Rectal smooth muscle tissue (tissue), 1 donor: ENCODE measurements around the gene MYRF.

Experiments used
- H3K27ac ChIP-seq: one replicate; pipeline ENCODE4 v1.7.0; 2013; ENCODE audit warnings: low read depth, low read length, inconsistent platforms
- H3K27me3 ChIP-seq: one replicate; pipeline ENCODE4 v1.7.0; 2013; ENCODE audit warnings: low read length; ENCODE audit not compliant: control insufficient read depth, insufficient read depth
- H3K36me3 ChIP-seq: one replicate; pipeline ENCODE4 v1.7.0; 2013; ENCODE audit warnings: low read length; ENCODE audit not compliant: control insufficient read depth, insufficient read depth
- H3K4me1 ChIP-seq: one replicate; pipeline ENCODE4 v1.7.0; 2013; ENCODE audit warnings: low read length; ENCODE audit not compliant: control insufficient read depth, insufficient read depth
- H3K4me3 ChIP-seq: one replicate; pipeline ENCODE4 v1.7.0; 2013; ENCODE audit warnings: low read length
- H3K9ac ChIP-seq: one replicate; pipeline ENCODE4 v1.7.0; 2013; ENCODE audit warnings: low read length

The MYRF gene

GRCh38 chr11:61713464-61713863, 39.0 kb upstream of the MYRF start:
- H3K4me1 ChIP-seq = no peaks in the 10 kb centered on the region

GRCh38 chr11:61713906-61714305, 38.5 kb upstream of the MYRF start:
- Histone ChIP-seq H3K36me3 (no peaks in the 10 kb centered on the region), H3K4me3 (no peak overlapping the region), H3K9ac (no peak overlapping the region), H3K27ac (no peak overlapping the region), H3K4me1 (no peaks in the 10 kb centered on the region), H3K27me3 (no peaks in the 10 kb centered on the region)

More at GRCh38 chr11:61713464-61713863, 39.0 kb upstream of the MYRF start:
- Histone ChIP-seq H3K9ac (no peak overlapping the region), H3K4me3 (no peak overlapping the region), H3K36me3 (no peaks in the 10 kb centered on the region), H3K27me3 (no peaks in the 10 kb centered on the region), H3K27ac (no peak overlapping the region)

- Histone ChIP-seq H3K9ac (no peak overlapping the region), H3K4me1 (peaks cover 3% of the 10 kb centered on the region), H3K27me3 (no peaks in the 10 kb centered on the region), H3K27ac (no peak overlapping the region), H3K4me3 (no peak overlapping the region), H3K36me3 (no peaks in the 10 kb centered on the region)
These were observed 38.1 kb upstream of the MYRF start for GRCh38 chr11:61714316-61714715.

GRCh38 chr11:61714916-61715315, 37.5 kb upstream of the MYRF start:
- H3K4me3 ChIP-seq = no peak overlapping the region
- no peak overlapping the region for H3K27ac ChIP-seq
- no peaks in the 10 kb centered on the region for H3K36me3 ChIP-seq
- no peaks in the 10 kb centered on the region for H3K27me3 ChIP-seq
- peaks cover 3% of the 10 kb centered on the region for H3K4me1 ChIP-seq
- H3K9ac ChIP-seq = no peak overlapping the region

- H3K9ac ChIP-seq = no peak overlapping the region
- no peaks in the 10 kb centered on the region for H3K27me3 ChIP-seq
- no peak overlapping the region for H3K27ac ChIP-seq
- no peak overlapping the region for H3K4me3 ChIP-seq
- no peaks in the 10 kb centered on the region for H3K36me3 ChIP-seq
- H3K4me1 ChIP-seq = peaks cover 3% of the 10 kb centered on the region
These were observed 36.6 kb upstream of the MYRF start for GRCh38 chr11:61715867-61716266.

- H3K36me3 ChIP-seq = no peaks in the 10 kb centered on the region
- no peak overlapping the region for H3K9ac ChIP-seq
- H3K4me3 ChIP-seq = no peak overlapping the region
- peaks cover 3% of the 10 kb centered on the region for H3K4me1 ChIP-seq
- no peaks in the 10 kb centered on the region for H3K27me3 ChIP-seq
- H3K27ac ChIP-seq = no peak overlapping the region
These were observed 35.8 kb upstream of the MYRF start for GRCh38 chr11:61716478-61717285.

GRCh38 chr11:61717286-61718033, 35.0 kb upstream of the MYRF start:
- Histone ChIP-seq H3K4me1 (peaks cover 3% of the 10 kb centered on the region), H3K36me3 (no peaks in the 10 kb centered on the region), H3K9ac (no peak overlapping the region), H3K27me3 (no peaks in the 10 kb centered on the region), H3K27ac (no peak overlapping the region), H3K4me3 (peak overlapping the region; percentile 58)

- Histone ChIP-seq H3K27ac (peak overlapping the region; percentile 28), H3K27me3 (no peaks in the 10 kb centered on the region), H3K4me1 (peaks cover 3% of the 10 kb centered on the region), H3K36me3 (peaks cover 3% of the 10 kb centered on the region), H3K9ac (no peak overlapping the region), H3K4me3 (peak overlapping the region; percentile 58)
These were observed 34.3 kb upstream of the MYRF start for GRCh38 chr11:61718046-61718531.

- Histone ChIP-seq H3K36me3 (peaks cover 7% of the 10 kb centered on the region), H3K27ac (no peak overlapping the region), H3K27me3 (no peaks in the 10 kb centered on the region), H3K9ac (peak overlapping the region; percentile 32), H3K4me1 (peaks cover 3% of the 10 kb centered on the region), H3K4me3 (peak overlapping the region; percentile 58)
These were observed 33.7 kb upstream of the MYRF start for GRCh38 chr11:61718621-61719302.

- Histone ChIP-seq H3K27me3 (no peaks in the 10 kb centered on the region), H3K4me1 (peaks cover 3% of the 10 kb centered on the region), H3K36me3 (peaks cover 10% of the 10 kb centered on the region), H3K27ac (no peak overlapping the region), H3K4me3 (no peak overlapping the region), H3K9ac (no peak overlapping the region)
These were observed 32.5 kb upstream of the MYRF start for GRCh38 chr11:61719978-61720377.

GRCh38 chr11:61720597-61720996, 31.8 kb upstream of the MYRF start:
- Histone ChIP-seq H3K27me3 (no peaks in the 10 kb centered on the region), H3K27ac (no peak overlapping the region), H3K36me3 (peaks cover 10% of the 10 kb centered on the region), H3K4me3 (no peak overlapping the region), H3K9ac (no peak overlapping the region), H3K4me1 (peaks cover 3% of the 10 kb centered on the region)

GRCh38 chr11:61724437-61724836, 28.0 kb upstream of the MYRF start:
- no peak overlapping the region for H3K9ac ChIP-seq
- no peaks in the 10 kb centered on the region for H3K4me1 ChIP-seq
- H3K4me3 ChIP-seq = no peak overlapping the region
- no peak overlapping the region for H3K27ac ChIP-seq
- peaks cover 17% of the 10 kb centered on the region for H3K36me3 ChIP-seq
- no peaks in the 10 kb centered on the region for H3K27me3 ChIP-seq
